Measurements from ENCODE around the gene LMCD1. TPM values are rescaled to one million over a fixed set of nuclear protein-coding genes. Genes with fewer than 3 reads are reported as not detected.

The LMCD1 gene
- total RNA-seq, 6 experiments from 2014 or later: 3.0 to 24.0 (median 8.4) TPM

GRCh38 chr3:8610951-8611350 lies 109.3 kb downstream of the LMCD1 start:
- H3K36me3 ChIP-seq: no peaks in the 10 kb centered on the region
- TF ChIP-seq CTCF (IDR thresholded peaks at IDR 0.05) (no peak), POLR2A (IDR thresholded peaks at IDR 0.05) (no peak)
- DNase-seq: no peak
- H3K4me3 ChIP-seq: no peak overlapping the region
- intact Hi-C loops (cut with DNase I): no loop called here
- 94% methylated on average over 3 of the region's 8 CpGs for WGBS (ENCODE audit: insufficient coverage, low coverage, low lambda C conversion rate, missing lambda C conversion rate)
- no peaks in the 10 kb centered on the region for H3K27me3 ChIP-seq
- H3K9me3 ChIP-seq: no peaks in the 10 kb centered on the region
- H3K4me1 ChIP-seq: no peaks in the 10 kb centered on the region
- ATAC-seq: no peak
- H3K27ac ChIP-seq: no peak overlapping the region

GRCh38 chr3:8617921-8618320 lies 116.3 kb downstream of the LMCD1 start:
- H3K4me1 ChIP-seq: no peaks in the 10 kb centered on the region
- H3K27me3 ChIP-seq: no peaks in the 10 kb centered on the region
- no peak overlapping the region for H3K27ac ChIP-seq
- no peak overlapping the region for H3K4me3 ChIP-seq
- TF ChIP-seq CTCF (IDR thresholded peaks at IDR 0.05) (no peak), POLR2A (IDR thresholded peaks at IDR 0.05) (no peak)
- H3K9me3 ChIP-seq: no peaks in the 10 kb centered on the region
- WGBS (ENCODE audit: insufficient coverage, low coverage, low lambda C conversion rate, missing lambda C conversion rate): 80% methylated on average over 2 of the region's 5 CpGs
- no peaks in the 10 kb centered on the region for H3K36me3 ChIP-seq
- intact Hi-C loops (cut with DNase I): no loop called here
- ATAC-seq (no peak), DNase-seq (no peak)

GRCh38 chr3:8618950-8619349 lies 117.3 kb downstream of the LMCD1 start:
- ATAC-seq (no peak), DNase-seq (no peak)
- H3K4me3 ChIP-seq: no peak overlapping the region
- intact Hi-C loops (cut with DNase I): no loop called here
- no peaks in the 10 kb centered on the region for H3K4me1 ChIP-seq
- no peaks in the 10 kb centered on the region for H3K27me3 ChIP-seq
- H3K36me3 ChIP-seq: no peaks in the 10 kb centered on the region
- WGBS (ENCODE audit: insufficient coverage, low coverage, low lambda C conversion rate, missing lambda C conversion rate): no CpG with 5 or more reads among the region's 4 CpGs
- no peaks in the 10 kb centered on the region for H3K9me3 ChIP-seq
- no peak for TF ChIP-seq CTCF (IDR thresholded peaks at IDR 0.05)
- no peak for TF ChIP-seq POLR2A (IDR thresholded peaks at IDR 0.05)
- no peak overlapping the region for H3K27ac ChIP-seq

- H3K27ac ChIP-seq: no peak overlapping the region
- H3K4me3 ChIP-seq: no peak overlapping the region
- intact Hi-C loops (cut with DNase I): no loop called here
- no peaks in the 10 kb centered on the region for H3K27me3 ChIP-seq
- H3K36me3 ChIP-seq: no peaks in the 10 kb centered on the region
- H3K9me3 ChIP-seq: no peaks in the 10 kb centered on the region
- H3K4me1 ChIP-seq: no peaks in the 10 kb centered on the region
- TF ChIP-seq POLR2A (IDR thresholded peaks at IDR 0.05) (no peak), CTCF (IDR thresholded peaks at IDR 0.05) (no peak)
- WGBS (ENCODE audit: insufficient coverage, low coverage, low lambda C conversion rate, missing lambda C conversion rate): 81% methylated on average over 4 of the region's 7 CpGs
- ATAC-seq (no peak), DNase-seq (no peak)
Observed at GRCh38 chr3:8619548-8619947, 117.9 kb downstream of the LMCD1 start.

- Histone ChIP-seq H3K9me3 (no peaks in the 10 kb centered on the region), H3K36me3 (no peaks in the 10 kb centered on the region), H3K27ac (no peak overlapping the region), H3K4me1 (no peaks in the 10 kb centered on the region), H3K4me3 (no peak overlapping the region), H3K27me3 (no peaks in the 10 kb centered on the region)
- no peak for ATAC-seq
- no peak for DNase-seq
- WGBS (ENCODE audit: insufficient coverage, low coverage, low lambda C conversion rate, missing lambda C conversion rate): no CpG with 5 or more reads among the region's 3 CpGs
- intact Hi-C loops (cut with DNase I): loop anchor here (5.0 to 10.0 kb wide), 2 partner anchors 186 to 189 kb away; no protein-coding TSS in a partner anchor
- no peak for TF ChIP-seq POLR2A (IDR thresholded peaks at IDR 0.05)
- no peak for TF ChIP-seq CTCF (IDR thresholded peaks at IDR 0.05)
Observed at GRCh38 chr3:8621141-8621540, 119.5 kb downstream of the LMCD1 start.

All from right lobe of liver (tissue), 6 donors.